Renal cortex interstitium (tissue), 11 donors: ENCODE measurements around the gene EIPR1. TPM values are rescaled to one million over a fixed set of nuclear protein-coding genes. Genes with fewer than 3 reads are reported as not detected.

Experiments
- DNase-seq, 11 donors: peaks; one replicate each; pipeline ENCODE4 v3.0.0-alpha.2; 2013; ENCODE audit warnings: low read depth in 9 of 11, low spot score in 4 of 11; ENCODE audit errors: extremely low read depth in 1 of 11
- polyA plus RNA-seq, 3 donors: library from polyadenylated mRNA; unstranded; fragments of 120-200 nt; gene quantifications; one replicate each; pipeline ENCODE4 v1.2.1, GENCODE V29; 2013; ENCODE audit not compliant: insufficient read length in 3 of 3

EIPR1 gene
- polyA plus RNA-seq, 3 donors = 20.9 to 27.1 (median 26.0) TPM

DNA sequence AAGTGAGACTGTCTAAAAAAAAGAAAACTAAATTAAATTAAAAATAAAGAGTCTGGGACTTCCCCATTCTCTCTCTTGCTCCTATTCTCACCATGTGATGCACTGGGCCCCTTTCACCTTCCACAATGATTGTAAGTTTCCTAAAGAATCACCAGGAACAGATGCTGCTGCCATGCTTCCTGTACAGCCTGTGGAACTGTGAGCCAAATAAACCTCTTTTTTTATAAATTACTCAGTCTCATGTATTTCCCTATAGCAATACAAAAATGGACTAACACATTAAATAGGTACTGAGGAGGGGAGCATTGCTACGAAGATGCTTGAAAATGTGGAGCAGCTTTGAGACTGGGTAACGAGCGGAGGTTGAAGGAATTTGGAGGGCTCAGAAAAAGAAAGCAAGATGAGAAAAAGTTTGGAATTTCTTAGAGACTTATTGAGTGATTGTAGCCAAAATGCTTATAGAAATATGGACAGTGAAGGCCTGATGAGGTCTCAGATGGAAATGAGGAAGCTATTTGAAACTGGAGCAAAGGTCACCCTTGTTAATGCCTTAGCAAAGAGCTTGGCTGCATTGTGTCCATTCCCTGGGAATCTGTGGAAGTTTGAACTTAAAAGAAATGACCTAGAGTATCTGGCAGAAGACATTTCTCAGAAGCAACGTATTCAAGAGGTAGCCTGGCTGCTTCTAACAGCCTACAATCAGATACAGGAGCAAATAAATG lies 128.7 kb downstream of the EIPR1 start:
- DNase-seq = no peak

DNA sequence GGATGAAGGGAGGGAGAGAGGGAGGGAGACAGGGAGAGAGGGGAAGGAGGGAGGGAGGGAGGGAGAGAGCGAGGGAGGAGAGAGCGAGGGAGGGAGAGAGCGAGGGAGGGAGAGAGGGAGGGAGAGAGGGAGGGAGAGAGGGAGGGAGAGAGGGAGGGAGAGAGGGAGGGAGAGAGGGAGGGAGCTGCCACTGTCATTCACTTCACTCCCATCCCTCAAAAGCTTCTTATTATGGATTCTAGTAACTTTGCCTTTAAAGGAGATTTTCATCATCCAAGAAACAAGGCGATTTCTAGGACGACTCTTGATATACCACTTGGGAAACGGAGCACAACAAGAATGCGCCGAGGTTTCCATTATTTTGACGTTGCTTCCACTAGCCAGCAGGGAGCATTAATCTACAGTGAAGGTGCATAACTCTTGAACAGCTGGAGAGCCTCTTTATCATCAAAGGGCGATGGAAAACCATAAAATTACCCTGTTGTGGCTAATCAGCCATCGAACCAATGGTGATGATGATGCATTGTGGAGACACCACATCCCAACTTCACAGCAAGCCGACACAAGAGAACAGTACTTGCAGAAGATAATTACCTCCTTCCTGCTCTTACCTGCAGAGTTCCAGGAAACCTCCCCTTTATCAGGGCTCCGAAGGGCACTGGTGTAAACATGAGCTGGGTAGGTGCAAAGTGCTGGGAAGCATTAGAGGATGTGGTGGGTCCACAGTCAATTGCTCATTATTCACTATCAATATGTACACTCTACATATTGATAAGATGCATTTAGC lies 130.5 kb downstream of the EIPR1 start:
- DNase-seq = no peak

DNA sequence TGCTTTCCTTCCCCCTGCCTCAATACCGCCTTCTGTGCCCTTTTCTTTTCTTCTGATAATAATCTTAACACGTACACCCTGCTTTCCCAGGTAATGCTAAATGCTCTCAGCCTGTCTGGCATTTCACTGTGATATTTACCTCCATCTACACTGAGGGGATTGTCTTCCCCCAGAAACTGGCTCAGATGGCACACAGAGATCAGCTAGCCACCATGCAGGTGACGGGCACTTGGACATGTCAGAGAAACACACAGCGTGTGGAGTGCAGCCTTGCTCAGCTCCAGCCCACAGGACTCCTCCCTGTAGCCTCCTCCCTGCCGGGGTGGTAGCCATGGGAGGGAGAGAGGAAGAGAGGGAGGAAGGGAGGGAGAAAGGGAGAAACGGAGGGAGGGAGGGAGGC lies 131.2 kb downstream of the EIPR1 start:
- no peak for DNase-seq

DNA sequence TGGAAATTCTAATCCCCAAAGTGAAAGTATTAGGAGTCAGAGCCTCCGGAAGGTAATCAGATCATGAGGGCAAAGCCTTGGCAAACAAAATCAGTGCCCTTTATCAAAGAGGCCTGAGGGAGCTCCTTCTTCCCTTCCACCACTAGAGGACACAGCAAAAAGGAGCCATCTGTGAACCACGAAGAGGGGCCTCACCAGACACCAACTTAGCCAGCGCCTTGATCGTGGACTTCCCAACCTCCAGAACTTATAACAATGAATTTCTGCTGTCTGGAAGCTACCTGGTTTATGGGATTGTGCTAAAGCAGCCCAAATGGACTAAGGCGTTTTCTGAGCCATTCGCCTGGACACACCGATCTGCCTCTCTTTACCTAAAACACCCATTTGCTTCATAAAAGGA lies 133.1 kb downstream of the EIPR1 start:
- no peak for DNase-seq

DNA sequence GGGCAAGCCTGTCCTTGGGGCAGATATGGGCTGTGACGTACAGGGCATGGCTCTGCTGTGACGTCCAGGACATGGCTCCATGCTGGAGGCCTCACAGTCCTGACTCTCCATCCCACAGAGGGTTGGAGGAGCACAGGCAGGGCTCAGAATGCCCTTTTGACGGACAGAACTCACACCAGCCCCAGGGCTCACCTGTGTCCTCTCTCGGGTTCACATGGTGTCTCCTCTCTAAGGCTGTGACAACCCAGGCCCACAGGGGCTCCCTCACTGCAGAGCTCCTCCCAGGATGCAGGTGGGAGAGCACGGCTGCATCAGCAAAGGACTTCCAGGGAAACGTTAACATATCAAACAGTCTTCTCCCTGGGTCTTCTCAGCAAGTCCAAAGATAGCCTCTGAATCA lies 133.8 kb downstream of the EIPR1 start:
- DNase-seq = no peak

DNA sequence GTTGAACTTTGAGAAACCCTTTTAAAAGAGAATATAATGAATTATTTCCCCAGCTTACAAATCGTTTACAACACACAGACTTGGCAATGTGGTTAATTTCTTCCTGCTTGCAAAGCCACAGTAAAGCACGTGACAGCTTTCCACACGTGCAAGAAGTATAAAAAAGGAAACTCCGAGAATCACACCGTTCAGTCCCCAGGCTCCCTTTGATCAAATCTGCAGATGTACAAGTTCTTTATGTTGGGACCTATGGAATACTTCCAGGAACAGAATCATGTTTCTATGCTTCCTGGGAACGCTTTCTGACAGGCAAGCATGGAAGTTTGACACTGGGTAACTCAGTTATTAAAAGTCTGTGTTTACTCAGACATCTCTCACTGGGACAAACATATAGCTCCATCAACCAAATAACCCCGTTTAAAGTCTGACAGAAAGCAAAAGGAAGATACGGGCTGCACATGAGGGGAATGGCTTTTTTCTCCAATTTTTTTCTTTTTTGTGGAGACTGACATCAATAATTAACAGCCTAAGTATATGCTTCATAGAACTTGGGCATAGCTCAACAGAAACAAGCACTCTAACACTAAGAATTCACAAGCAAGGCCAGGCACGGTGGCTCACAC lies 134.8 kb downstream of the EIPR1 start:
- DNase-seq = no peak

DNA sequence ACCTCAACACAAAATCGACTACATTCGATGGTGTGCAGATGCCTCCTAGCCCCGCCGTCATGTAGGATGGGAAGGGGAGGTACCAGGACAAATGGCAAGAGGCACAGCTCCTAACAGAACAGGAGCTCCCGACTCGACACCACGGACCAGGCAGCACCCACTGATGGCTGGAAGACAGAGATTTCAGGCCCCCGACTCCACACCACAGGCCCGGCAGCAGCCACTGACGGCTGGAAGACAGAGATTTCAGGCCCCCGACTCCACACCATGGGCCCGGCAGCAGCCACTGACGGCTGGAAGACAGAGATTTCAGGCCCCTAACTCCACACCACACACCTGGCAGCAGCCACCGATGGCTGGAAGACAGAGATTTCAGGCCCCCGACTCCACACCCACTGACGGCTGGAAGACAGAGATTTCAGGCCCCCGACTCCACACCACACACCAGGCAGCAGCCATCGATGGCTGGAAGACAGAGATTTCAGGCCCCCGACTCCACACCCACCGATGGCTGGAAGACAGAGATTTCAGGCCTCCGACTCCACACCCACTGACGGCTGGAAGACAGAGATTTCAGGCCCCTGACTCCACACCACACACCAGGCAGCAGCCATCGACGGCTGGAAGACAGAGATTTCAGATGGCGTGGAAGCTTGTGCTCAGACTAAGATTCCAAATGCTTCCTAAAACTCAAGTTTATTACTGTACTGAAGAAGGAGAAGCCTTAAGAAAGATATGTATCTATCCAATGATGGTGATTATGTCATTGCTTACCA lies 135.5 kb downstream of the EIPR1 start:
- no peak for DNase-seq

DNA sequence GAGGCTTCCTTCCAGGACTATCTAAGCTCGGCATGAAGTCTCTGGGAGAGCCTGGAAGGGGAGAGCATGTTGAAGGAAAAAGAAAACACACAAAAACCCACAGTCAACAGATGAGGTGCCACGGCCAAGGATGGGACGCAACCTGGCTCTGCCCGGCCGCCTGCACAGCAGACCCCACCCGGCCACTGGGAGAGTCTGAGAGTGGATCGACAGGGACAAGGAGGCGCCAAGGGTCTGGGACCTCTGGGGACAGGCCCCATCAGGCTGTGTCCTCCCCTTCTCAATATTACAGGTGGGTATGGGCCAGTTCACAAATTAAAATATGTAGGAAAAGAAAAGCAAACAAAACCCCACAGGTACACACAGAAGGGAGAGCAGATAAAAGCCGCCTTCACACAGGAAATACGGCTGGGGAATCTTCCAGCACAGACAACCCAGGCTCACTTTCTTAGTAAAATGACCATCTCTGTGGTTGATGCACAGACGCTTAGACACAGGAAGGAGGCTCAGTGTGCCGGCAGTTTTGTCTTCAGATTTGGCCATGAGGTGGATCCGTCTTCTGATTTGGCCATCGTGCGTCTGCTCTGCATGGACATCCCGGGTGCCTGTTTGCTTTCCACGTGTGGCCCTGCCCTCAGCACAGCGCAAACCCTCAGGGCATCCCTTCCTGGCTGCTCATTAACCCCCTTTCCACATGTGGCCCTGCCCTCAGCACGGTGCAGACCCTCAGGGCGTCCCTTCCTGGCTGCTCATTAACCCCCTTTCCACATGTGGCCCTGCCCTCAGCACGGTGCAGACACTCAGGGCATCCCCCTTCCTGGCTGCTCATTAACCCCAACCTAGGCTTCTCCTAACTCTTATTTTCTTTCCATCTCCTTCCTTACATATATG lies 138.4 kb downstream of the EIPR1 start:
- no peak for DNase-seq

DNA sequence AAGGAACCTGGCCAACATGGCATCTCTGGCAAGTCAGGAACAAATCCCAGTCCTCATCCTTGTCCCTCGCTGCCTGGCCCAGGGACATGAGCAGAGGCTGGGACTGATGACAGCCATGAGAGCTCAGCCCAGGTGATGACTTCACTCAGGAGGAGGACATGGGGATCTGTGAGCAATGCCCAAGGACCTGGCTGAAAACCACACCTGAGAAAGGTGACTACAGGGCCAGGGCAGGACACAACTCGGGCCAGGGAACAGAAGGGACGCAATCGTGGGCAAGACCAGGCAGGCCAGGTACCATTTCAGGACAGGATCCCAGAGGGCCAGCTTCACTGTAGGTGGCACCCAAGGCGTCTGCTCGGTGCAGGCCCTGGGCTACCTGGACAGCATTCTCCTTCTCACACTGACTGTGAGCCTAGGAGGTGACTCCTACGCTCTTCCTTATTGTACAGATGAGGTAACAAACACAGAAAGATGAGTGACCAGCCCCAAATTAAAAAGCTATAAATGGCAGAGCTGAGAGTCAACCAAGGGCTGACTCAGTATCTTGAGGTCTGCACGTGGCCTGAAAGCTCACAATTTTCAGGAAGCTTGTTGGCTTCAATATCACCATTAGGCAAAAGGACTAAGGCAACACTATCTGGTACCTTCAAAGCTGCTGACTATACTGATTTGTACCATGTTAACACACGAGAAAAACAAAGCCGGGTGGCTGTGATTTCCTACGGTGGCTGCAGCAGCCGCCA lies 141.1 kb downstream of the EIPR1 start:
- no peak for DNase-seq

DNA sequence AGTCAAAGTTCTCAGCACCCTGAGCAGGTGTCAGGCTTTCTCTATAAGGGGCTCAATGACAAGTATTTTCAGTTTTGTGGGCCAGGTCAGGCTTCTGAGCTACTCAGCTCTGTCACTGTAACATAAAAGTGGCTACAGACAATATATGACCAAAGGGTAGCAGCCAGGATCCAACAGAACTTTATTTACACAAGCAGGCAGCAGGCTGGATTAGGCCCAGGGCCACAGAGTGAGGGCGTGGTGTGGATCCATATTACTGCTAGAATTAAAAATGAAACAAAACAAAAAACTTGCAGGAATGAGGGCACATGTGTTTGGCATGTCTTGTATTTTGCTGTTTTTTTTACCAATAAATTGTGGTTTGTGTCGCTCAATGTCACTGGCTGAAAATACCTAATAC lies 143.7 kb downstream of the EIPR1 start:
- no peak for DNase-seq

DNA sequence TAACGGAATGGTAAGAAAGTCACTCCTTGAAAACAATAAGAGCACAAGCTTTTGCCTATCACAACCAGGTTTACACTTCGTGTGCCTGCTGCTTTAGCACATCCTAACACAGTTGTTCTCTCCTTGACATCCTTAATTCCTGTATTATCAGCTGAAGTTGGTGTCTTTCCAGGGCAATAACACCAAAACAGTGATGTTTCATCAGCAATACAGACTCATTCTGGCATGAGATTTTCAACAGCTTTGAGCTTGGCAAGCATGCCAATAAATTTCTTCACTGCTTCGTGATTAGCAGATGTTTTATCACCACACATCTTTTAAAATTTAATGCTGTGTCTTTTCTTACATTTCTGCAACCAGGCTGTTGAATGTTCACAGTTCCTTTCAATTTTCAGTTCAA lies 148.4 kb downstream of the EIPR1 start:
- no peak for DNase-seq

DNA sequence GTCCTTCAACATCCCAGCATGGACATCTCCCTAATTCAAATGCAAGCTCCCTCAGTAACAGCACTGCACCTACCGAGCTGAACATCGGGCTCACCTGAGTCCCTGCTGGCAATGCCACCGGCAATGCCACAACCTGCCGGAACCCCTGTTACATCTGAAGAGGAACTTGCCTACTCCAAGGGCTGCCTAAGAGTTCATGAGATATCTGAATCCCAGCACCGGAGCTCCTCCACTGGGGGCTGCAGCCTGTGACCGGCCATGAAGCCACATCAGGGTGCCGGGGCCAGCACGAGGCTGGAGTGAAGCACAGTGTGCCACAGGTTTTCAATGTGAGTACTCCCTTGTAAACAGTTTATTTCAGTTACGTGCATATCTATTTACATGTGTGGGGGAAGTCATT lies 152.9 kb downstream of the EIPR1 start:
- DNase-seq = no peak

DNA sequence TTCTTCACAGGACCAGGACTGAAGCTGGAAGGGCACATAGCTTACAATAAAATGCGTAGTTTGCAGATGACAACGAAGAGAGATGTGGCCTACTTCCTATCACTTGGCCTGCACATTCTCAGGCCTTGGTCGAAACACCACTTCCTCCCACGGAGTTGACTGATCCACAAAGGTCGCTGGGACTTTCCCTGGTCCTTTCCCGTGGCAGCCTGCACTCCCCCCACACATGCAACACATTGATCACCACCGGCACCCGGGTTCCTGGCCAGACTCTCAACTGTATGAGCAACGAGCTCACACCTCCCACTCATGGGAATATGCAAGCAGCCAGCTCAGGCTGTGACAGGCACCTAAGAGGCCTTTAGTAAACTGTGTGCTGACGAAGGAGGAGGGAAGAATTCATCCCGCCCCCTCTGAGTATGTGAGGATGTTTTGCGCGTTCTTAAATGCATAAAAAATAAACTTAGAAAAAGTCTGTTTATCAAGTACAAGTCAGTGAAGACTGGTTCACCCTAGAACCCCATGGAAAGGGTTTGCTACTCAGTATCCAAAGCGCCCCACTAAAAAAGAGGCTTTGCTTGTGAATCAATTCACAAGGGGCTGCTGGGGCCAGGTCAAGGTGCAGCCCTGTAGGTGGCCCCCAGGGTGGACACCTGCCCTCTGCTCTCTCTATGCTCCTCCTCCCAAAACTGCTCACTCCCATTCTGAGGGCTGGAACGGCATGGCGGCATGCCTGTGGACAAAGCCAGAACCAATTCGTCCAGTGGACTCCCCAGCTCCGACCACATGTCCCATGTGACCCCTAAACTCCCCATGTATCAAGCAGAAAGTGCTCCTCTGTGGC lies 154.3 kb downstream of the EIPR1 start:
- DNase-seq = no peak

DNA sequence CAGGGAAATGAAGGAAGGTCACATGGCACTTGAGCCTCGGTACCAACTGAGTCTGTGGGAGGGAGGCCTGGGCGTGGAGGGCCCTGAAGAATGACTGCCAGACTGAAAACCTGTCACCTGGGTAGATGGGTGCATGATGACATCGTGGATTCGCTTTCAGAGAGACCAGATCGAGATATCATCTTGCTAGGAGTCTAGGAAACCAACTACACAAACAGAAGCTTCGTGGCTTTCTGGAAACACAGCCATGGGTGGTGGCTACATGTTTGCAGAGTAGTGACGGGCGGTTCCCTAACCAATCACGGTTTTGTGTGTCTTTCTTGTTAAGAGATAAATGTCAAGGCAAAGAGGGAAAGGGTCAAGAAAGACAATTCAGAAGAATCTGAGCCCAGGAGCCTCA lies 155.0 kb downstream of the EIPR1 start:
- no peak for DNase-seq

DNA sequence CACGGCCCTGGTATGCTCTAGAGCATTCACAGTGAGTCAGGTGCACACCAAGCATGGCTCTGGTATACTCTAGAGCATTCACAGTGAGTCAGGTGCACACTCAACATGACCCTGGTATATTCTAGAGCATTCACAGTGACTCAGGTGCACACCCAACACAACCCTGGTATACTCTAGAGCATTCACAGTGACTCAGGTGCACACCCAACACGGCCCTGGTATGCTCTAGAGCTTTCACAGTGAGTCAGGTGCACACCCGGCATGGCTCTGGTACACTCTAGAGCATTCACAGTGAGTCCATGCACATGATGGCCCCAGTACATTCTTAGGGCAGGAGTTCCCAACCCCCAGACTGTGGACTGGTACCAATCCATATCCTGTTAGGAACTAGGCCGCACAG lies 158.1 kb downstream of the EIPR1 start:
- DNase-seq = no peak

DNA sequence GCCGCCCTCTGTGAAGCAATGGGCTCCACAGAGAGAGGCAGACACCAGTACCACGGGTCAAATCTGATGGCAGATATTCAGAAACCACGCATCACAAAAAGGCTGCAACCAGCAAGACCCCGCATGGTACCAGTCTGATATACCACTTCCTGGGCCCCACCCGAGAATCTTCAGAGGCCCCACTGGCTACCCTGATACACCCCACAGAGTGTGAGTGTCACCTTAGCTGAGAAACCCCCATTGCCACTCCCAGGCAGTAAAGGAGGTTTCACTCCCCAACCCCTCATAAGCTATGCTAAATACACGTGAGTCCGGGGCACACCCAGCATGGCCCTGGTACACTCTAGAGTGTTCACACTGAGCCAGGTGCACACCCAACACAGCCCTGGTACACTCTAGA lies 160.0 kb downstream of the EIPR1 start:
- DNase-seq = no peak

DNA sequence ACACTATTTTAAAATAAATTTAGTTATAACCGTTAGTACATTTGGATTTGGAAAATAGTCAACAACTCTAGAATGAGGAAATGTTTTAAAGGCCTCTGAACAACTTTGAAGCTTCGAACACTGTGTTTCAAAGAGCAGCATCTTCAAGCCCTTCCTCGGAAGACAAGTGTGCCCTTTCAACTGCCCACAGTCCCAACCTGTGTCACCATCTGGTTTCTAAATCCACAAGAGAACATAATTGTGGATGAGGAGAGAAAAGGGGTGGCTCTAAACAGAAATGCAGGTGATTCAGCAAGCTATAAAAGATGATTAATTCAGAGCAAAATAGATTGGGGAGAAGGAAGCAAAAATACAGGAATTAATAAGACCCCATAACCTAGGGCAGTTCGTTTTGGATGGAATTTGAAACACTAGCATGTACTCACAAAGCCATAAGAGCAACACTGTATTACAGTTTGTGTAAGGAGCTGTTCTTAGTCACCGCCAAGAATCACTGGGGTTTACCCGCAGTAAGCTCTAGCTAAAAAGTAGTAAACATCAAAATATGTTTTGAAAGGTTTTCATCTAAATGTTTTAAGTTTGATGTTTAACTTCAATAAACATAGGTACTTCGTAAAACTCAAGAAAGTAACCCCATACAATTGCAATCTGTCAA lies 160.7 kb downstream of the EIPR1 start:
- no peak for DNase-seq
